SU-DHL-6 (cell line): ENCODE data around the gene CTSZ.

Source experiments
- CTCF ChIP-seq: fragments of 200-600 bp; sonication (generic); IDR thresholded peaks from one replicate; pipeline ENCODE4 v1.5.1; 2017; ENCODE audit warnings: antibody characterized with exemption, mild to moderate bottlenecking, low read length, moderate library complexity; ENCODE audit not compliant: insufficient read depth, poor library complexity, severe bottlenecking
- EZH2phosphoT487 ChIP-seq: fragments of 200-600 bp; sonication (generic), shearing (Covaris generic); conservative IDR thresholded peaks from 2 replicates; pipeline ENCODE4 v1.6.1; 2018; ENCODE audit warnings: mild to moderate bottlenecking, antibody characterized with exemption, low read length, moderate library complexity, mixed read lengths

- TF ChIP-seq CTCF: no peak
- TF ChIP-seq EZH2phosphoT487: no peak
Observed at GRCh38 chr20:59024111-59024530, 17.1 kb upstream of the CTSZ start.
